ENCODE measurements around the gene PSMA3. TPM values are rescaled to one million over a fixed set of nuclear protein-coding genes. Genes with fewer than 3 reads are reported as not detected.

The PSMA3 gene
- total RNA-seq, 4 donors from 2014 or later, result 91.8 to 126 (median 107) TPM

DNA sequence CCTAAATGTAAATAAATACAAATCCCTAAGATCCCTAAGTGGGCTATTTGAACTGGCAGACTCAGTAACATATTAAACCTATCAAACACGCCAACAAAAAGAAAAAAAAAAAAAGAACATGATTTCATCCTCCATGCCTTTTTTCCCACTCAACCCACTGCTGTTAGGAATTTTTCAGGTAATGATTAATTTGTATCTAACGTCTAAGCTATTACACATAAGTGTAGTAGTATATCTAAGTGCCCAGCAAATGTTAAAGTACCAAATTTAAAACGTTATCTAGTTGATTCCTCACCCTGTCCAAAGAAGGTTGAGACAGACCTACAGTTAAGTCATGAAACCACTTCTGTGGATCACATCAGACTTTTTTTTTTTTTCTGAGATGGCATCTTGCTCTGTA is 37.3 kb downstream of the PSMA3 start:
- ATAC-seq (ENCODE audit: low FRiP score), result no peak
- DNase-seq (ENCODE audit: low spot score), result no peak
- TF ChIP-seq, protein P1, sequence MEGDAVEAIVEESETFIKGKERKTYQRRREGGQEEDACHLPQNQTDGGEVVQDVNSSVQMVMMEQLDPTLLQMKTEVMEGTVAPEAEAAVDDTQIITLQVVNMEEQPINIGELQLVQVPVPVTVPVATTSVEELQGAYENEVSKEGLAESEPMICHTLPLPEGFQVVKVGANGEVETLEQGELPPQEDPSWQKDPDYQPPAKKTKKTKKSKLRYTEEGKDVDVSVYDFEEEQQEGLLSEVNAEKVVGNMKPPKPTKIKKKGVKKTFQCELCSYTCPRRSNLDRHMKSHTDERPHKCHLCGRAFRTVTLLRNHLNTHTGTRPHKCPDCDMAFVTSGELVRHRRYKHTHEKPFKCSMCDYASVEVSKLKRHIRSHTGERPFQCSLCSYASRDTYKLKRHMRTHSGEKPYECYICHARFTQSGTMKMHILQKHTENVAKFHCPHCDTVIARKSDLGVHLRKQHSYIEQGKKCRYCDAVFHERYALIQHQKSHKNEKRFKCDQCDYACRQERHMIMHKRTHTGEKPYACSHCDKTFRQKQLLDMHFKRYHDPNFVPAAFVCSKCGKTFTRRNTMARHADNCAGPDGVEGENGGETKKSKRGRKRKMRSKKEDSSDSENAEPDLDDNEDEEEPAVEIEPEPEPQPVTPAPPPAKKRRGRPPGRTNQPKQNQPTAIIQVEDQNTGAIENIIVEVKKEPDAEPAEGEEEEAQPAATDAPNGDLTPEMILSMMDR (IDR thresholded peaks at IDR 0.05), result no peak

DNA sequence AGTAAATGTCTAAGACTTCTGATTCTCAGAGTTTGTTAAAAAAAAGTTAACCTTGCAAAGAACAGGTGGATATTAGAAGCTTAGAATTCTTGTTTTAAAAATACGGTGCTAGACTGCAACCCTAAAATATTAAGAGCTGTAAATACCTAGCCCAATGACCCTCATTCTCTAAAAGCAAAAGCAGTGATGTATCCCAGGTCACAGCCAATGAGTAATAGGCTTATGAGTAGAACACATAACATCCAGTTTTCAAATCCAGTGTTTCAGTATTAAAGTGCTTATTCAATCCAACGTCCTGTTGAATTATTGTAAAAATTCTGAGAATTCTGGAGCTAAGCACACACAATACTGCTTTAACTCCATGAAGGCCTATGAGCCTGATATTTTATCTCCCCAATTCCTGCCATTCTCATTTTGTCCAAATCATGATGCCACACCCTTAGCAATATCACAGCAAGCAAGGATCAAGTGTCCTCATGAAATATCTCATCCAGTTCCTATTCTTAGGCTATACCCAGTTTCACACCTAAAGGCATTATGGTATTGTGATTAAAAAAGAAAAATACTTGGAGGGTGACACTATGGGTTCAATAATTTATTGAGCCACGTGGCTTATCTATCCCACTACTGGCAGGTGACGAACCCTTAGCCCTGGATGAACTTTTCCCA is 38.4 kb downstream of the PSMA3 start:
- ATAC-seq (ENCODE audit: low FRiP score) (no peak), DNase-seq (ENCODE audit: low spot score) (no peak)
- TF ChIP-seq, protein P1 (IDR thresholded peaks at IDR 0.05), result no peak

DNA sequence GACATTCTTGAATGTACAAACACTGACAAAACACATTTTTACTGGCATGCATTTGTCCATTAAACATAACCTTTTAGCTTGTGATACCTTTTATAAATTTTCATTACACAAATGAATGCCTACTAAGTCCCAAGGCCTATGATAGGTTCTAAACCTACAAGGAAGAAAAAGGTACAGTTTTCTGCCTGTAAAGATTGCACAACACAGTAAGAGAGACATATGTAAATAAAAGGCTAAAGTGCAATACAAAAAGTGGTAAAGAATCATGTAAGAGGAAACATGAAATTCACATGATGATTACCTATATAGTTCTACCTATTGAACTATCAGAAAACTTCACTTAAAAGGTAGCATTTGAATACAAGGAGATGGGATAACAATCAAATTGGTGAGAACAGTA is 39.1 kb downstream of the PSMA3 start:
- no peak for ATAC-seq (ENCODE audit: low FRiP score)
- no peak for DNase-seq (ENCODE audit: low spot score)
- TF ChIP-seq, protein P1 (IDR thresholded peaks at IDR 0.05), result no peak

DNA sequence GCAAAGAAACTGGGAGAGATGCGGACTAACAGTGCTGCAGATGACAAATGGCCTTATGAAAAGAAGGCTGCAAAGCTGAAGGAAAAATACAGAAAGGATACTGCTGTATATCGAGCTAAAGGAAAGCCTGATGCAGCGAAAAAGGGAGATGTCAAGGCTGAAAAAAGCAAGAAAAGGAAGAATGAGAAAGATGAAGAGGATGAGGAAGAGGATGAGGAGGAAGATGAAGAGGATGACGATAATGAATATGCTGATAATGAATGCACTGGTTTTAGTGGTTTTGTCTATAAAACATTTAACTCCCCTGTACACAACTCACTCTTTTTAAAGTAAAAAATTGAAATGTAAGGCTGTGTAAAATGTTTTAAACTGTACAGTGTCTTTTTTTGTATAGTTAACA is 40.5 kb downstream of the PSMA3 start:
- TF ChIP-seq, protein P1 (IDR thresholded peaks at IDR 0.05), result no peak
- no peak for ATAC-seq (ENCODE audit: low FRiP score)
- no peak for DNase-seq (ENCODE audit: low spot score)

DNA sequence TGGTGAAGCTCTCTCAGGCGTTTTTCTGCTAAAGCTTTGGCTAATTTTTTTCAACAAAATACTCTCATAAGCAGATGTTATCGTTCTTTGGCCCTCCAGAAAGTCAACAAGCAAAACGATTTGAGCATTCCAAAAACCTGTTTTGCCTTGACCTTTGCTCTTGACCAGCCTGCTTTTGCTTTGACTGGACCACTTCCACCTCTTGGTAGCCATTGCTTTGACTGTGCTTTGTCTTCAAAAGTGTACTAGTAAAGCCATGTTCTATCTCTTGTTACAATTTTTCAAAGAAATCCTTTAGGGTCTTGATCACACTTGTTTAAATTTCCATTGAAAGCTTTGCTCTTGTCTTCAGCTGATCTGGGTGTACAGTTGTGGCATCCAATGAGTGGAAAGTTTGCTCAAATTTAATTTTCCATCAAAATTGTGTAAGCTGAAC is 43.0 kb downstream of the PSMA3 start:
- no peak for DNase-seq (ENCODE audit: low spot score)
- TF ChIP-seq, protein P1 (IDR thresholded peaks at IDR 0.05), result no peak
- no peak for ATAC-seq (ENCODE audit: low FRiP score)

DNA sequence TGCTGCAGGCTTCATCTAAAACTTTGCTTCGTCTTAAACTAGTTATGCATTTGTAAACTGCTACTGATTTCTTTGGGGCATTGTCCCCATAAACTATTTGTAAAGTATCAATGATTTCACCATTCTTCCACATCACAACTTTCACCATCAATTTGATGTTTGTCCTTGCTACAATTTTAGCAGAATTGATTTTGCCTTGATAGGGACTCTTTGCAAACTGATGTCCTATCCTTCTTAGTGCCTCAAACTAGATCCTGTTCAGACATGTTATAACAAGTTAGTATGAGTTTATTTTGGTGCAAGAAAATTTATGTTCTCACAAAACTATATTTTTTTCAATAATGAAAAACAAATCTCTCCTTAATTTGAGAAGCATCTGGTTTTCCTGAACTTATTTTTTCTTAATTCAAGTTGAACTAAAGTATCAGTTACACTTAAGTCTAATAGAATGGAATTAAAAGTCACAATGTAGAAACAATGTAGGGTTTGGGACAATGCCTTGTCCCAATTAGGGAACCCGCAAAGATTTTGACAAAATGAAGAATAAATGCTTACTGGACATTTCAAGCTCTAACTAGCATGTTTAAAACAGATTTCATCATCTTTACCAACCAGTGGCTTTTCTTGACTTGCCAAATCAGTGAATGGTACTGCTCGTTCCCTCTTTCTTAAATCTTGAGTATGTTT is 43.6 kb downstream of the PSMA3 start:
- TF ChIP-seq, protein P1 (IDR thresholded peaks at IDR 0.05), result no peak
- ATAC-seq (ENCODE audit: low FRiP score), result no peak
- no peak for DNase-seq (ENCODE audit: low spot score)

DNA sequence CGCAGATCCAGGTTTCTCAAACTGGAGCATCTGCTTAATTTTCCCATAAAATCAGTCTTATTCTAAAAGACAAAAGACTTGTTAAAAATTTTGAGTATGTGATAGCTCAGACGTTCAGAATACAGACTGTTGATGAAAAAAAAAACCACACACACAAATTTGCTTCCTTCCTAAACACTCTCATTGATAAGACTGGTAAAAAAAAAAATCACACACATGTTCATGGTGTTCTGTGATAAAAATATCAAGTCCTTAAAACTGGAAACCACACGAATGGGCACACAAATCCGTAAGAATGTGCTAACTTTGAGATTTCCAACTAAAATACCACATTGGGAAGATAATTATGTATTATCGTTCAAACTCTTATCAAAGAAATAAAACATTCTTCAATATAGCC is 47.0 kb downstream of the PSMA3 start:
- TF ChIP-seq, protein P1 (IDR thresholded peaks at IDR 0.05), result no peak
- DNase-seq (ENCODE audit: low spot score) (no peak), ATAC-seq (ENCODE audit: low FRiP score) (no peak)

Measured in omental fat pad (tissue), 4 donors.